Lung (tissue), 16 donors: ENCODE measurements around the gene KCNA5. TPM values are rescaled to one million over a fixed set of nuclear protein-coding genes. Genes with fewer than 3 reads are reported as not detected.

Experiments
- ATAC-seq: fragments of 200-7000 bp; cut with Tn5 transposase; one replicate; pipeline ENCODE4 v1.9.1; 2020; ENCODE audit warnings: moderate number of reproducible peaks; ENCODE audit not compliant: insufficient read depth, low FRiP score
- DNase-seq, 3 donors: peaks; one replicate each; pipeline ENCODE4 v3.0.0-alpha.2; 2013 to 2017
- H3K27ac ChIP-seq, 2 donors: one replicate each; pipeline ENCODE4 v1.5.1; 2013; ENCODE audit warnings: mild to moderate bottlenecking in 2 of 2, moderate library complexity in 2 of 2, control low read depth in 1 of 2, inconsistent platforms in 1 of 2, low read depth in 1 of 2, low read length in 1 of 2
- H3K27me3 ChIP-seq, 3 donors: one replicate each; pipeline ENCODE4 v1.5.1; 2013; ENCODE audit warnings: low read length in 2 of 3; ENCODE audit not compliant: control insufficient read depth in 3 of 3, insufficient read depth in 3 of 3
- H3K36me3 ChIP-seq, 4 donors: one replicate each; pipeline ENCODE4 v1.5.1; 2013; ENCODE audit warnings: low read length in 4 of 4, mild to moderate bottlenecking in 1 of 4, moderate library complexity in 1 of 4; ENCODE audit not compliant: control insufficient read depth in 4 of 4, insufficient read depth in 4 of 4
- H3K4me1 ChIP-seq, 5 donors: one replicate each; pipeline ENCODE4 v1.5.1; 2013; ENCODE audit warnings: low read length in 5 of 5, mild to moderate bottlenecking in 2 of 5, moderate library complexity in 1 of 5; ENCODE audit not compliant: control insufficient read depth in 5 of 5, insufficient read depth in 5 of 5
- H3K4me3 ChIP-seq: one replicate; pipeline ENCODE4 v1.5.1; 2013; ENCODE audit warnings: mild to moderate bottlenecking, control low read depth, moderate library complexity
- H3K9ac ChIP-seq, 2 donors: one replicate each; pipeline ENCODE4 v1.5.1; 2013; ENCODE audit warnings: low read length in 2 of 2, control low read depth in 1 of 2; ENCODE audit not compliant: insufficient read depth in 1 of 2
- H3K9me3 ChIP-seq, 4 donors: one replicate each; pipeline ENCODE4 v1.5.1; 2013; ENCODE audit warnings: low read length in 3 of 4, mild to moderate bottlenecking in 1 of 4, moderate library complexity in 1 of 4; ENCODE audit not compliant: control insufficient read depth in 4 of 4, insufficient read depth in 3 of 4
- CTCF ChIP-seq: IDR thresholded peaks from 2 replicates; pipeline ENCODE4 v1.5.1; 2012; ENCODE audit warnings: mild to moderate bottlenecking; ENCODE audit errors: control extremely low read depth, extremely low read depth
- WGBS, 2 donors: extraction: QIAGEN DNeasy Blood & Tissue Kit; methylation state at CpG; one replicate each; pipeline ENCODE4 v1.1.7; 2013; 5-methylcytosine and 5-hydroxymethylcytosine counted together
- long read RNA-seq, 5 donors: transcript quantifications; one replicate each; lab custom pipeline, GENCODE V29; 2026
- polyA plus RNA-seq, 2 donors: library from polyadenylated mRNA; stranded (reverse); fragments of 200-250 nt; gene quantifications; one replicate each; pipeline ENCODE4 v1.2.1, GENCODE V29; 2013
- total RNA-seq, 2 donors: library from RNA; depleted of rRNA in 1 of 2; stranded (reverse); fragments of >200 nt in 1 of 2; gene quantifications; one replicate each; pipeline ENCODE4 v1.2.1, GENCODE V29; 2014 to 2021
- donor health status: control.
- donor health status: control.
- donor health status: Bipolar disorder and iron deficiency.
- donor health status: healthy.
- donor health status: DM: yes; HTN: yes; CAD: no.

Gene KCNA5
- total RNA-seq: 1 to 10 TPM; 3.7 to 3.8 TPM
- 1 to 10 TPM in 1 of 2 donors, under 1 TPM in 1; 0.46 to 1.2 TPM for polyA plus RNA-seq
- long read RNA-seq, donor 1, partial matches to known transcripts: 0 of 4 reads
- long read RNA-seq, donor 1, other reads (novel, unspliced or antisense): 0 of 4 reads
- long read RNA-seq, donor 2, partial matches to known transcripts: 0 of 1 reads
- long read RNA-seq, donor 2, other reads (novel, unspliced or antisense): 0 of 1 reads
- long read RNA-seq, donor 3, partial matches to known transcripts: 0 of 1 reads
- long read RNA-seq, donor 3, other reads (novel, unspliced or antisense): 0 of 1 reads
- long read RNA-seq, donor 4, partial matches to known transcripts: 0 of 3 reads
- long read RNA-seq, donor 4, other reads (novel, unspliced or antisense): 0 of 3 reads
- long read RNA-seq, donor 5, partial matches to known transcripts: 0 of 3 reads
- long read RNA-seq, donor 5, other reads (novel, unspliced or antisense): 0 of 3 reads

DNA sequence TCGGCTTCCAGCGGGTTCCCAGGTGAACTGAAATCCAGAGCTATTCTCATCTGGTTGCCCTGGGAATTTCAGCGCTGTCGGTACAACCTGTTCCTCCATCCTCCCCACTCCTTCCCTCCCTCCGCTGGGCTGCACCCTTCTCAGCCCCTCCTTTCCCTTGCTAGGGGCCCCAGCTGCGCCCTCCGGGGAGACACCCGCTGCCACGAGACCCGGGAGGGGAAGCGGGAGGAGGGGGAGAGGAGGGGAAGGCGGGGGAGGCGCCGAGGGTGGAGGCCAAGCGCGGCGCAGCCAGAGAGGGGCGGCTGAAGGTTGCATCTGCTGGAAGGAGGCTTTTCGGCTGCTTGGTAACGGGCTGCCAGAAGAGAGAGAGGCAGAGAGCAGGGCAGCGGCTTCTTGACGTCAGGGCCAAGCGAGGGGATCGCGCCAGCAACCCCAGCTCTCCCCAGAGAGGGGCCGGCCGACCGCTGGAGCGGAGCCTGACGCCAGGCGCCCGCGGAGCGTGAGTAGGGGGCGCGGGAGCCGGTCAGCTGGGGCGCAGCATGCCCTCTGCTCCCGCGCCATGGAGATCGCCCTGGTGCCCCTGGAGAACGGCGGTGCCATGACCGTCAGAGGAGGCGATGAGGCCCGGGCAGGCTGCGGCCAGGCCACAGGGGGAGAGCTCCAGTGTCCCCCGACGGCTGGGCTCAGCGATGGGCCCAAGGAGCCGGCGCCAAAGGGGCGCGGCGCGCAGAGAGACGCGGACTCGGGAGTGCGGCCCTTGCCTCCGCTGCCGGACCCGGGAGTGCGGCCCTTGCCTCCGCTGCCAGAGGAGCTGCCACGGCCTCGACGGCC is at the start of gene KCNA5:
TSS of gene KCNA5 (plus strand) at position 291 of the 831 bp plus-strand sequence. CDS start at position 560, 269 bp downstream.
- DNase-seq (peak; percentile 61 to 66 (median 63)), ATAC-seq (no peak)
- H3K27ac ChIP-seq: no peak within 1 kb of the TSS
- H3K36me3 ChIP-seq: no peaks in the 10 kb centered on the region
- 2 to 4% methylated on average over 61 to 68 of the region's 68 CpGs for WGBS, 2 donors
- H3K4me1 ChIP-seq: peaks cover 0 to 5% (median 0%) of the 10 kb centered on the region in 5 donors
- no peak within 1 kb of the TSS for H3K4me3 ChIP-seq
- peaks cover 0 to 5% (median 1%) of the 10 kb centered on the region in 4 donors for H3K9me3 ChIP-seq
- TF ChIP-seq CTCF: no peak
- H3K9ac ChIP-seq: no peak within 1 kb of the TSS
- peaks cover 4 to 78% (median 44%) of the 10 kb centered on the region in 3 donors for H3K27me3 ChIP-seq

DNA sequence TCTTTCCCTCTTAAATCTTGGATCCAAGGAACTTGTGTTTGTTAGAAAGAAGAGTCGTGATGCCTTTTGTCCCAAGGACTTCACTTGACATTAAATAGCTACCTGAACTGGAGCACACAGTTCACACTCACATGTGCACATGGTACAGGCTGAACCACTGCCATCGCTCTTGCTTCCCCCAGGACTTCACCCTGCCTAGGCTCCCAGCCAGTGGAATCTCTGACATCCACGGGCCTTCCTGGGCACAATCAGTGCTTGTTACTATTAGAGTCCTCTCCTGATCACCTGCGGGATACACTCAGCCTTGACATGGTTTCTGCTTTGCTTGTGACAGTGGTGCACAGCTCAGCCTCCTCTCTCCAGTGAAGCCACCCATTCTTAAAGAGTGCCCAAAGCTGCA is 49.1 kb upstream of the KCNA5 start:
- Histone ChIP-seq H3K9ac (no peak overlapping the region), H3K27ac (no peak overlapping the region), H3K4me1 (no peaks in the 10 kb centered on the region), H3K4me3 (no peak overlapping the region), H3K9me3 (peaks cover 0 to 3% (median 0%) of the 10 kb centered on the region in 4 donors), H3K27me3 (peaks cover 4 to 45% (median 5%) of the 10 kb centered on the region in 3 donors), H3K36me3 (no peaks in the 10 kb centered on the region)
- ATAC-seq (no peak), DNase-seq (no peak)
- TF ChIP-seq CTCF: no peak
- WGBS, 2 donors: 78 to 93% methylated on average over 4 of the region's 4 CpGs

GRCh38 chr12:4996714-4997113 is 47.0 kb upstream of the KCNA5 start:
- H3K9ac ChIP-seq: no peak overlapping the region
- peaks cover 2 to 52% (median 4%) of the 10 kb centered on the region in 3 donors for H3K27me3 ChIP-seq
- H3K4me3 ChIP-seq: no peak overlapping the region
- no peak for TF ChIP-seq CTCF
- H3K4me1 ChIP-seq: no peaks in the 10 kb centered on the region
- DNase-seq (no peak), ATAC-seq (no peak)
- no peaks in the 10 kb centered on the region for H3K9me3 ChIP-seq
- H3K27ac ChIP-seq: no peak overlapping the region
- WGBS, 2 donors: 61 to 75% methylated on average over 4 of the region's 4 CpGs
- H3K36me3 ChIP-seq: no peaks in the 10 kb centered on the region
